ENCODE data around the gene IAH1.
"Not testable (repeated sequence)": the region's sequence is repeated elsewhere in the genome, so short reads cannot be mapped to it uniquely, and the experiment has no call there.

The IAH1 gene

DNA sequence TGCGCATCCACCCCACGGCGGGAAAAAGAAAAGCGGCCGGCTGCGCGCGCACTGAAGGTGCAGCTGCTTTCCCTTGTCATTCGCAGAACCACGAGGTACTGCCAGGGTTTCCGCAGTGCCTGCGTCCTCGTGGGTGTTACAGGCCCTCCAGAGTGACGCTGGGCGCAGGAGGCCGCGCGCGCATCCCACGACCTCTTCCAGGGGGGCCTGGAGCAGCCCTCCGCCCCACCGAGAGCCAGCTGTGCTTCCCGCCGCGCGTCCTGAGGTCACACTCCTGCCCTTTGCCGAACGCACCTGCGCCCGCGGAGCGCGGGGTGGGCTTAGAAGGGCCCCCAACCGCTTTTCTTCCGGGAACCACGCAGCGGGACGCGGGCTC is 378 bp upstream of the IAH1 start:
- no peak for DNase-seq

DNA sequence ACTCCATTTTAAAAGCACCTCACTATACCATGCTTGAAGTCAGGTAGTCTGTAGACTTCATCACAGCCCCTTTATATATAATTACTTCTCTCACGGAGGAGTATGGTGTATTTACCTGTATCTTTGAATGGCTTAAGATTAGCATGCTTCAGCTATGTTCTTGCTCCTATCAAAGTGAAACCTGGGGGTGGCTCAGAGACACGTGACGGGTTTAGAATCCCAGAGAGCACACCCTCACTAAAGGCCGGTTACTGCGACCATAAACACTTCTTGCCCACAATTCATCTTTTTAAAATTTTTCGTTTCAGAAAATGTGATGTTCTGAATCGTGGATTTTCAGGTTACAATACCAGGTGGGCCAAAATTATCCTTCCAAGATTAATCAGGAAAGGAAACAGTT is 3.6 kb downstream of the IAH1 start:
- DNase-seq = no peak

DNA sequence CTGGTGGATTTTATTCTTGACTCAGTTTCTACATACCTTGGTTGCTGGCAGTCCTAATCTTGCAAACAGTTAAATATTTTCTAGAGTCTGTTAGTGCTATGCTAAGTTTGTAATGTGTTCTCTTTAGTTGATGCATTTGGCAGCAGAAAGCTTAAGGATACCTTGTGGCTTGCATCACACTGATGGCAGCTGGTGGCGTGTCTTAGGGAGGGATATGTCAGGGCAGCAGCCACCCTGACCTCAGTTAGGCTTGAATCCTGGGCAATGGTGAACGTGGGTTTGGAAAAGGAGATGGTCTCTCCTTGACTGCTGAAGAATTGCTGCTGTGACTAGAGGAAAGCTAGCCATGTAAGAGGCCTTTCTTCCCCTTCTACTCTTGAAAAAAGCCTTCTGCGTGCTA is 4.2 kb downstream of the IAH1 start:
- DNase-seq = no peak

DNA sequence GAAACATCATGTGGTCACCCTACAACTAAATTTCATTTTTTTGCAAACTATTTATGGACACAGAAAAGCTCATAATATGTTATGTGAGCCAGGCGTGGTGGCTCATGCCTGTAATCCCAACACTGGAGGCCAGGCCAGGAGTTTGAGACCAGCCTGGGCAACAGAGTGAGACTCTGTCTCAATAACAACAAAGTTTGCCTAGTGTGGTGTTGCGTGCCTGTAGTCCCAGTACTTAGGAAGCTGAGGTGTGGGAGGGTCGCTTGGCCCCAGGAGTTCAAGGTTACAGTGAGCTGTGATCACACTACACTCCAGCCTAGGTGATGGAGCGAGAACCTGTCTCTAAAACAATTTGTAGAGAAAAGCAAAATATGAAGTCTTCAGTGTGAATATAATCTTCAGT is 5.8 kb downstream of the IAH1 start:
- no peak for DNase-seq

DNA sequence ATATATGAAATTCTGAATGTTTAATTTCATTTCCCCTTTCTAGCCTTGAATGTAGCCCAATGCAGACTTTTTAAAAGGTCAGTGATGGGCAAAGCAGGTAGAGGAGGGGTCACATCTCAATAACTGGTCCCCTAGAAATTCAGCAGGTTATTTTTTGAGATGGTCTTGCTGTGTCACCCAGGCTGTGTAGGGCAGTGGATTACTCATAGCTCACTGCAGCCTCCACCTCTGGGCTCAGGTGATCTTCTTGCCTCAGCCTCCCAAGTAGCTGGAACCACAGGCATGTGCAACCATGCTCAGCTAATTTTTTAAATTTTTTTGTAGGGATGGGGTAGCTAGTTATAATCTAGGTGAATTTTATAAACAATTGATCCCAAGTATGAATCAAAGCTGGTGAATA is 8.8 kb downstream of the IAH1 start:
- no peak for DNase-seq

DNA sequence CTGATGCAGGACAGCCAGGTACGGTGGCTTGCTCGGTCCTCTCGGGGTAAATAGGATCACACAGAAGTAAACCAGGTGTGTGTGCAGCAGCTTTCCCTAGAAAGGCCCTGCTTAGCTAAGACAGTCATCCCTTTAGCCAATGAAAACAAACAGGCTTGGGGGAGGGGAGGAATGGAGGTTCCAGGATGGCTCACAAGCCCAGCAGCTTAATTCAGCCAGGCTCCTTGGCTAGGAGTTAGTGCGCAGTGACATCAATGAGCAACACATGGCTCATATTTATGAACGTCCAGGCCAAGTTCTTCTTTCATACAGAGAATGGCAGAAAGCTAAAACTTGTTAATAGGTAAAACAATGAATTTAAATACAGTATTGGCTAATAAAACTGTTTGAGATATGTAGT is 10.2 kb downstream of the IAH1 start:
- DNase-seq = no peak

DNA sequence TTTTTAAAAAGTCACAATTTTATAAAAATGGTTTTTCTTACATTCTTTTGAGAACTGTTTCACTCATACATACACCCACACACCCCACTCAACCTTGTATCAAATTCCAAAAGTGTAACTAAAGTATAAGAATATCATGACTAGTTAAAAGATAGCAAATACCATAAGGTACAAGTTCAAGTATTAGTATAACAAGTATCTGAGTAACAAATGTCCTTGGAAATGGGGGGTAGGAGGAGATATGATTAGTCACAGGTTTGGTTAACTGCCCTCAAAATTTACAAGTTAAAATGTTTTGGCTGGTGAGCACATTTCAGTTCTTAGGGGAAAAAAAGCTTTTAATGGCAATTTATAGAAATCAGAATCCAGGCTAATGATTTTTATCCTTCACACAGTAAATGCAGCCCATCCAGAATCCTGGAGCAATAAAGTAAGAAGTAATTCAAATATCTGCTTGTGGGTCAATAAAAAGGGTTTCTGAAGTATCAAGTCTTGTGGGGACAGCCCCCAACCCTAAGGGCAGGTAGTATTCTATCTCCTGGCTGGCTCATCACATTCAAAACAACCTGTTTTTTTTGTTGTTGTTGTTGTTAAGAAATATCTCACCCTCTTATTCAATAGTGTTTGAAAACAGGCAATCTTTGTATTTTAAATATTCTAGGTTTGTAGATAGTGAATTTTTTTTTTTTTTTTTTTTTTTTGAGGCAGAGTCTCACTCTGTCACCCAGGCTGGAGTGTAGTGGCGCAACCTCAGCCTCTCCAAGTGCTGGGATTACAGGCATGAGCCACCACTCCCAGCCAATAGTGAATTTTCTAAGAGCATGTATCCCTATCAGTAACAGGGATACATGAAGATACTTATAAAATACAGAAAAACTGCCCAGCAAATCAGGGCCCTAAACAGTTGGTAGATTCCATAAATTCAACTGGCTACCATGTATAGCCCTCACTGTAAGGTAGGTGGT is 14.5 kb downstream of the IAH1 start:
- no peak for DNase-seq

DNA sequence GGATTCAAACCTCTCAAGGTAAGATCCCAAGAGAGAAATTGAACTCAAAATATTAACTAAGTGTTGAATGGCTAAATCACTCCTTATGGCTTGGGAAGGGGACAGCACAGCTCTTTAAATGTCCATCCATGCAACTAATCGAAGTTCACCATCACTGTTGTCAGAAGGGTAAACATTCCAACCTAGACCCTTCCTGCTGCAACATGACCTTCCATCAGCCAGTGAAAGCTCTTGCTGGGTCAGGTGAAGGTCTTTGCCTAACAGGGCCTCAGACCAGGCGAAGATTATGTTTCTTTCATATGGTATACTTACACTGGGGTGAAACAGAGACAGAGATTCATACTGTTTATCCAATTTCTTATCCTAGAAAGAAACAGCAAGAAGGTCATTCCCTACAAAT is 16.4 kb downstream of the IAH1 start:
- no peak for DNase-seq

DNA sequence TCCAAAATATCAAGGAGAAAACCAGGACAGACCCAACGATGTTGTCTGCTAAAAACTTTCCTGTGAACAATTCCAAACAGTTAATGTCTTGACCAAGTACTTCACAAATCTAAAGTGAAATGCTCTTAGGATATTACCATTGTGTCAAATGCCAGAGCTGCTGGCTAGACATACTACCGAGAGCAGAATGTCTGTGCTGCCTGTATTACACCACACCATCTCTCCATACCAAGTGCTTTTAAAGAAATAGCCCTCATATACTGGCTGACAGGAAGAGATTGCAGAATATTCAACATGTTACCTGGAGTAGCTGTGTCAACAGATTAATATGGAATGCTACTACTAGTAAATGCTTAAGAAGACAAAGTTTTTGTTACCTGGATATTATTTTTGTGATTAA is 18.6 kb downstream of the IAH1 start:
- DNase-seq = no peak

DNA sequence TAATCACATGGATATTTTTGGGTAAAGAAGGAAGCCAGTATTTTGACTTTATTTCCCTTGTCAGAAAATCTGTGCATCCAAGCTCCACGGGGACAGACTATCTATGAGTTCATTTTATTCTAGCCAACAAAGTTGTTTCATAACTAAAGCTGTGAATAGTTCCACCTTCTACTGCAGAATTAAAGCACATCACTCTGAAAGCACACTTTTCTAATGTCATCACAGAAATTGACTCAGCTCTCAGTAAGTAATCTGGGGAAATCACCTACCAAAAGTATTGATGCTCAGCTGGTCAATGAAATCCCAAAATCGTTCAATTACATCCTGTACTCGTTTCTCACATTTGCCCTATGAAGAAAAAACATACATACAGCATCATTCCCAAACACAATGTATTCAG is 19.1 kb downstream of the IAH1 start:
- no peak for DNase-seq

DNA sequence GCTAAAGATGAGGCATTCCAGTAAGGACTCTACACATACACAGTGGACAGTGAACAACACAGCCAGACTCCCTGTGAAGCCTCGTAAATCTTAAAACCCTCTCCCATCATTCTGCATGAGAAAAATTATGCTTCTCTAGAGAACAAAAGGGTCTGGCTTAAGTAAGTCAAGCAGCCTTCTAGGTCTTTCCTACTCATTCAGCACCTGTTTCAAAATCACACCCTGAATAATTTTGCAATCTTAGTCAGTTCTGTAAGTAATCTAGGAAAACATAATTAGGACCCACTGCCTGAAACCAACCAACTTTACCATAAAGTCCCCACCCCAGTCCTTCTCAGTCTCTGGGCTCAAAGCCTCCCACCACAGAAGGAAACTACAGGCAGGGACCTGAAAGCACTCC is 19.7 kb downstream of the IAH1 start:
- no peak for DNase-seq

DNA sequence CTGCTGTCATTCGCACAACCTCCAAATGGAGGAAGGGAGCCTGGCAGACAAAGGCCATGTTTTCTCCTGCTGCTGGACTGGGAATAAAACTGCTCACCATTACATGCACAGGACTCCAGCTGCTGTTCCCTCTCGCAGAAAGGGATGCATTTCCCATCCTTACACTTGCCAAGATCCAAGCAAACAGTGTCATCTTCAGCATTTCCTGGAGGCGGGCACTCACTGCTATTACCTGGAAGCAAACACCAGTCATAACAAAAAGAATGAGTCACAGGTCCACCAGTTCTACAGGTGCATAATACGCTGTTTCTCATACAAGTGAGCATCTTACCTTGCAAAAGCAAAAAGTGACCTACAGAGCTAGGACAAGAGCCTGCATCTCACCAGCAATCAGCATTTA is 22.7 kb downstream of the IAH1 start:
- DNase-seq = no peak

DNA sequence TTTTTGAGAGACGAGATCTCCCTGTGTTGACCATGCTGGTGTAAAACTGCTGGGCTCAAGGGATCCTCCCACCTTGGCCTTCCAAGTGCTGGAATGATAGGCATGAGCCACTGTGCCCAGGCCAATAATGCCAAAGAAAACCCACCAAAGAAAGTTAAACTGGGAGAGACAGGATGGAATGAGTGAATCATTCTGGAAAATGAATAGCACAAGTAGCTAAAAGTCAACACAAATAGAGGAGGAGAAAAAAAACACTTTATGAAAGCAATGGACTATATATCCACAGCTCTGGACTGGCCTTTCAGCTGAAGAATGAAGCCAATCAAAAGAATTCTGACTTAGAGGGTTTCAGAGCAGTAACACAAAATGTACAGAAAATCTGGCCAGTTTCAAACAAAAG is 23.9 kb downstream of the IAH1 start:
- no peak for DNase-seq

DNA sequence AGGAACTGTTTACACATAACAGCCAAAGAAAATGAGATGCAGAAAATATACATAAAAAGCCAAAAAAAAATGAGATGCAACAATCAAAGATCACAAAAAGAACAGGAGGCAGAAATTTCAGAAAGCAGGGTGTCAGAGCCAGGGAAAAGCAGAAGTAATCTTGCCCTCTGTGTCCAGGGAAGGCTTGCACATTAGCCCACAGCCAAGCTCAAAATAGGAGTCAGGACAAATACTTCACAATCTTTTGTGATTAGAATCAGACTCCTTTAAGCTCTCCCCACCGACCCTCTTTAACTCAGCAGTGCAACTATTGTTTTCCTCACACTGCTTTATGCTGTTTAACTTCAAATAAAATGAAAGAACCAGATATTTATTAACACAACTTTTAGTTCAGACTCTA is 34.6 kb downstream of the IAH1 start:
- DNase-seq = no peak

DNA sequence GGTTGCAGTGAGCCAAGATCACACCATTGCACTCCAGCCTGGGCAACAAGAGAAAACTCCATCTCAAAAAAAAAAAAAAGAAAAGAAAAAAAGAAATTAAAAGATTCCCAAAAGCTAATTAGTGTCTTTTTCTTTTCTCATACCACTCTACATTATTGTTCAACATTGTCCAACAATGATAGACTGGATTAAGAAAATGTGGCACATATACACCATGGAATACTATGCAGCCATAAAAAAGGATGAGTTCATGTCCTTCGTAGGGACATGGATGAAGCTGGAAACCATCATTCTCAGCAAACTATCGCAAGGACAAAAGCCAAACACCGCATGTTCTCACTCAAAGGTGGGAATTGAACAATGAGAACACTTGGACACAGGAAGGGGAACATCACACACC is 39.6 kb downstream of the IAH1 start:
- not testable (repeated sequence) for DNase-seq

DNA sequence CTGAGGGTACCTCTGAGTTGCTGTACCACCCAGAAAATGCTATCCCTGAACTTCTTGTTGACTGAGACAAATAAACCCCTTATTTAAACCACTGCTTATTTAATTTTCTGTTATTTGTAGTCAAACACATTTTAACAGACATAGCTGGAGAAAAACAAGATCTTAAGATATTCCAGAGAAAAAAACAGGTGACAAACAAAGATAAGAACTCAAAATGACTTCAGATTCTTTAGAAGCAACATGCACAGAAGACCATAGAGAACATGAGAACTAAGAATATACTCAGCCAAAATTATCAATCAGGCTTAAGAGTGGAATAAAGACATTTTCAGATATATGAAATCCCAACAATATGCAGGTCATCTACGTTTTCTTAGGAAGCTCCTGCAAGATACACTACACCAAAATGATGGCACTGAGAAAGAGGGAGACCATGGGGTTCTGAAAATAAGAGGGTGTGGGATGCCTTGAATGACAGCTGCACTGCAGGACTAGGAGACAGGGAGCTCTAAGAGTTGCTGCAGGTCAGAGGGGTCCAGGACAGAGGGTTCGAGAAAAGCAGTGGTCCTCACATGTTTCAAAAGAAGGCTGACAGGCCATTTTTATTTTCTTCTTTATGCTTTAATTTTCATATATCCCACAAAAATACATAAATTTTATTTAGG is 42.9 kb downstream of the IAH1 start:
- DNase-seq = no peak

DNA sequence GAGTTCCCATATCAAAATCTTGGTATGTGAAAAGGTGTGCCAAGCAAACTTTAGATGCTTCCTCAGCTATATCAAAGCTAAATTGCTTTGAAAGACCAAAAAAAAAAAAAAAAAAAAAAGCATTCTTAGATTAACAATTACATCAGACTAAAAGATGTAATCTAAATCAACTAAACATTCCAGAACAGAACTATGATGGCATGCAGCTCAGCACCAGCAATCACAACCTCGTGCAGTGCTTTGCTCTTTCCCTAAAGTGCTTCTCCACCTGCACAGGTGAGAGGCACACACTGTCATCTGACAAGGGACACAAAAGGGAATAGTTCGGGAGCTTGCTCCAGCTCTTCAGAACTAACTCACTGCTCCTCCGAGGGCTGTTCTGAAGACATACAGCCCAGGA is 43.8 kb downstream of the IAH1 start:
- no peak for DNase-seq

DNA sequence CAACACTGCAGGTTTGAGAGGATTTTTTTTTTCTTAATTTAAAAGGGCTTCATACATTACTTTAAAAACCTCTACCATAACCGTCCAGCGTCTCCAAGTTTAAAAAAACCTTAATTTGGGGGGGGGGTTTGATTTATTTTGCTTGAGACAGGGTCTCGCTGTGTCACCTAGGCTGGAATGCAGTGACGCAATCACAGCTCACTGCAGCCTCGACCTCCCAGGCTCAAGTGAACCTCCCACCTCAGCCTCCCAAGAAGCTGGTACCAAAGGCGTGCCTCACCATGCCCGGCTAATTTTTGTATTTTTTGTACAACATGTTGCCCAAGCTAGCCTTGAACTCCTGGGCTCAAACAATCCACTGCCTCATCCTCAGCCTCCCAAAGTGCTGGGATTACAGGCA is 44.4 kb downstream of the IAH1 start:
- no peak for DNase-seq

DNA sequence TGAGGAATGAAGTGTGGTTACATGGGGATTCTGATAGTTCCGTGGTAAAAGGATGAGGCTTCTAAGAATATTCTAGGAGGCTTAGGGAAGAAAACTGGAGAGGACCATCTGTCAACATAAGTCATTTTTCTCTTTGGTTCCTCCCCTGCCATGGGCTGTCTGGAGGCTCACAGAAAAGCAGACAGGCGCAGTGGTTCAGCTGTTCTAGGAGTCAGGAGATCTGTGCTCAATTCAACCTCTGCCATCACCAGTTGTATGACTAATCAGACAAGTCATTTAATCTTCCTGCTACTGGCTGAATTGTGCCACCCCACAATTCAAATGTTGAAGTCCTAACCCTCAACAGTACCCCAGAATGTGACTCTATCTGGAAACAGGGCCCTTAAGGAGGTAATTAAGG is 44.9 kb downstream of the IAH1 start:
- DNase-seq = no peak

DNA sequence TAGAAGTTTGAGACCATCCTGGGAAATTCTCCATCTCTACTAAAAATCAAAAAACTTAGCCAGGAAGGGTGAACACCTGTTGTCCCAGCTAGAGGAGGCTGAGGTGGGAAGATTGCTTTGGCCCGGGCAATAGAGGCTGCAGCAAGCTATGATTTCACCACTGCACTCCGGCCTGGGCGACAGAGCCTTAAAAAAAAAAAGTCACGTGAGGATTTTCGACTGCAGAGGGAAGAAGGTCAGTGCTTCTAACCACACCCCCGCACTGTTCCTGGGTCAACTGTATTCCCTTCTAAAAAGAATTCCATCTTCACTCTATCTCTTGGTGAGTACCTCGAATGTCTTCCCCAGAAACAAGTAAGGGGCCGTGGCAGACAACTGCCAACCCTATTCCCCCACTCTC is 49.9 kb downstream of the IAH1 start:
- DNase-seq = no peak

DNA sequence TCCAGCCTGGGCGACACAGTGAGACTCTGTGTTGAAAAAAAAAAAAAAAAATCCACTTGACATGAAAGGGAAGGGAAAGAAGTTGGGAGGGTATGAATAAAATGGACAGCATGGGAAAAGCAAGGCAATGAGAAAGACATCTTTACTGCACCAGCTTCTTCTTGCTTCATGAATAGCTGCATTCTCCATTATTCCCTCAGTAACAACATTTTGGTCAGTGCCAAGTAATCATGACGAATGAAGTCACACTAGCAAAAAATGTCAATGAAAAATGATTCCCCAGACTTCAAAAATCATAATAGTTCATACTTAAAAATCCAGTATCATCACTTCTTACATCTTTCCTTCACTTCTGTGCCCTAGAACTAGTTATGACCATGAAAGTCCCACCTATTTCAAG is 50.9 kb downstream of the IAH1 start:
- DNase-seq = no peak

DNA sequence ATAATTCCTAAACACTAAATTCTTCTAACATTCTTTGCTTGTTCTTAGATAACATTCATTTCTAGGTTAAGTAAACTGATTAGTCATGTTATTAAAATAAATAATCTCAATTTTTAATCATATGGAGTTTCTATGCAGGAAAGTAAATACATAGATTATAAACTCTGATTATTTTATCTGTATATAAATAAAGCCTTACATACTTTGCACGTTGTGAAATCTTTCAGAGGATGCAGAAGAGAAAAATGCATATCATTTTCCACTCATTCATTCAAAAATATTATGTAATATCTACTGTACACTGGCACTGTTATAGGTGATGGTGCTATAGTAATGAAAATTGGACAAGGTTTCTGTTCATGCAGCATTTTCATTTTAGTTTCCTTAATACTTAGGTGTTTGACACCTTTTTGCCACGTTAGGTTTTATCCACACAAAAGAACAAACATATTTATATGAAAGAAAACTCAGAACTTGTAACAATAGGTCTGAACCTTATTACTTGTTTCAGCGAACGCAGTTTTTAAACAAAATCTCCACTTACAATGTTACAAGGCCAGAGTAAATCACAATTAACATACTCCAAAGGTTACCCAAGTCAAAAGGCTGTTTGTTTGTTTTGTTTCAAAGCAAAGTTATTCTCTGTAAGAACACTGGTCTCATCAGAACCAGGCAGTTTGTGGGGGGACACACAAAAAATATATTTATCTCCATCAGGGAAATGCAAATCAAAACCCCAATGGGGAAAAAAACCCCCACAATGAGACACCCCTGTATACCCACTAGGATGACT is 53.8 kb downstream of the IAH1 start:
- no peak for DNase-seq

DNA sequence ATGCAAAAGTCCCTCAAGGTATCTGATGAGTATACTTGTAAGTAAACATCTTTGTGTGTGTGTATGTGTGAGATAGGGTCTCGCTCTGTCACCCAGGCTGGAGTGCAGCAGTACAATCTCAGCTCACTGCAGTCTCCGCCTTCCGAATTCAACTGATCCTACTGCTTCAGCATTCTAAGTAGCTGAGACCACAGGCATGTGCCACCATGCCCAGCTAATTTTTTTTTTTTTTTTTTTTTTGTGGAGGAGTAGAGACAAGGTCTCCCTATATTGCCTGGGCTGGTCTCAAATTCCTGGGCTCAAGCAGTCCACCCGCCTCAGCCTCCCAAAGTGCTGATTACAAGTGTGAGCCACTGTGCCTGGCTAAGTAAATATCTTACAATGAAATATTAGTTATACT is 58.1 kb downstream of the IAH1 start:
- no peak for DNase-seq

DNA sequence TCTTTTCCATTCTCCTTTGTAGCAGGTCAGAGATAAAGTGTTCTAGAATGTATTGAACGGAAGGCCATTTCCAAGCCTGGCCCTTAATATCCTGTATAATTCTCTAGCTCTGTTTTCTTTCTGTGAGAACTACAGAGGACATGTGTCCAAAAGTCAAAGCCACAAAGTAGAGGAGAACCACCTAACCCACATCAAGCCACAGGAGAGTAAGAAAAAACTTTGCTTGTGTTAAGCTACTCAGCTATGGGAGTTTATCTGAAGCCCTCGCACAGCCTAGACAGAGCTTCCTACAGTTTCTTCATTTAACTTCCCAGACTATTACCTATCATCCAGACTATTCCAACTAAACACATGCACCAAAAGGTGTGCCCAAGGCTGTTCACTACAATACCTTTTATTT is 59.3 kb downstream of the IAH1 start:
- DNase-seq = no peak

Data from NCI-H526 treated with DMSO at 0.1 percent for 48 hours (cell line).